T-helper 2 cell treated with Interferon-gamma antibody and Interleukin-4, amounts not matched to agents 5 μg/mL and 100 μg/mL, for 36 hours (primary cell): ENCODE data around the gene CIDEB.
"Not testable (repeated sequence)": the region's sequence is repeated elsewhere in the genome, so short reads cannot be mapped to it uniquely, and the experiment has no call there.

Experiments
- DNase-seq: peaks from one replicate; pipeline ENCODE4 v3.0.0; 2021; ENCODE audit warnings: low spot score
- H3K27ac Mint-ChIP-seq: one replicate; pipeline ENCODE4 v1.8.0; 2021; ENCODE audit warnings: mild to moderate bottlenecking, mixed read lengths
- H3K27me3 Mint-ChIP-seq: one replicate; pipeline ENCODE4 v1.8.0; 2021; ENCODE audit warnings: low read depth, mixed read lengths
- H3K36me3 Mint-ChIP-seq: one replicate; pipeline ENCODE4 v1.8.0; 2021; ENCODE audit warnings: low read depth, mixed read lengths
- H3K4me1 Mint-ChIP-seq: one replicate; pipeline ENCODE4 v1.8.0; 2021; ENCODE audit warnings: low read depth, mixed read lengths
- H3K4me3 Mint-ChIP-seq: one replicate; pipeline ENCODE4 v1.8.0; 2022; ENCODE audit warnings: mild to moderate bottlenecking, moderate library complexity, mixed read lengths
- H3K9me3 Mint-ChIP-seq: one replicate; pipeline ENCODE4 v1.8.0; 2021; ENCODE audit warnings: mixed read lengths

Gene CIDEB, protein sequence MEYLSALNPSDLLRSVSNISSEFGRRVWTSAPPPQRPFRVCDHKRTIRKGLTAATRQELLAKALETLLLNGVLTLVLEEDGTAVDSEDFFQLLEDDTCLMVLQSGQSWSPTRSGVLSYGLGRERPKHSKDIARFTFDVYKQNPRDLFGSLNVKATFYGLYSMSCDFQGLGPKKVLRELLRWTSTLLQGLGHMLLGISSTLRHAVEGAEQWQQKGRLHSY

DNA sequence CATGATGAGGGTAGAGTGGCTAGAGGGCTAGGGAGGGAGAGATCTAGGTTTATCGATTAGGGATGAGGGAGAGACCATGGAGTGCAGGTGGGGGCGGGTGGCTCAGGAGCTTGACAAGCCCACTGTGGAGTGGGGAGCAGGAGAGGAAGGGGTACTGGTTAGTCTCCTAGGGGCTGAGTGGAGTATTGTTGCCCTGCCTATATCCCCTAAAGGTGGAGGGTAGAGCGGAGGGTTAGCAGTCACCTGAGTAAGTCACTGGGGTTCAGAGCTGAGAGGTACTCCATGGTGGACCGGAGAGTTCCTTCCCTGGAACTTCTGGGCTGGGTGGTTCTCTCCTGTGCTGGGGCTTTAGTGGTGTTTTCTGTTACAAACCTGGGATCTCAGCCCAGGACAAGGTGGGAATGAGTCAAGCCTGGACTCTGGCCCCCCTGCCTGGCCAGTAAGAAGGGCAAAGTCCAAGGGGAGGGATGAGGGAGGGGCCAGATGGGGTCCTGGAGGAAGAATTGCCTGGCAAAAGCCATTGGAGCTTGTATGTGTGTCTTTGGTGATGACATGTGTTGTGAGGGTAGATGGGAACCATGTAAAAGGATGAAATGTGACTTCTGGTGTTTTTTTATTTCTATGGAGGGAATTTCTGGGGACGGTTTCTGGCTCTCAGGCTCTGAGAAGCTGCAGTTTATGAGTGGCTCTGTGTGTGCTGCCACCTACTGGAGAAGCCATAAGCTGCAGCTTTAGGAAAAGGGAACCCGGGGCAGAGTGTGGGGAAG is at the start of gene CIDEB:
Gene CIDEB, minus strand, starts transcription at position 403 of the 767 bp plus-strand sequence. Its CDS starts 119 bp downstream, at position 284.
- Mint-ChIP-seq H3K4me3 (no peak within 1 kb of the TSS), H3K27me3 (no peaks in the 10 kb centered on the region), H3K9me3 (no peaks in the 10 kb centered on the region), H3K27ac (peak within 1 kb of the TSS; percentile 66), H3K36me3 (peaks cover 64% of the 10 kb centered on the region), H3K4me1 (peaks cover 34% of the 10 kb centered on the region)
- peak; percentile 48 for DNase-seq

DNA sequence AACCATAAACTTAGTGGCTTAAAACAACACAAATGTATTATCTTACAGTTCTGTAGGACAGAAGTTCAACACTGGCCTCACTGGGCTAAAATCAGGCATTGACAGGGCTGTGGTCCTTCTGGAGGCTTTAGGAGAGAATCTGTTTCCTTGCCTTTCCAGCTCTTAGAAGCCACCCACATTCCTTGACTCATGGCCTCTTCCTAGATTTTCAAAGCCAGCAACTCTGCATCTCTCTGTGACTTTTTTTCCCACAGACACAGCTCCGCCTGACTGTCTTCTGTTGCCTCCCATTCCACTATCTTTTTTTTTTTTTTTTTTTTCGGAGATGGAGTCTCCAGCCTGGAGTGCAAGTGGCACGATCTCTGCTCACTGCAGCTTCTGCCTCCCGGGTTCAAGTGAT is 48.4 kb upstream of the CIDEB start:
- Mint-ChIP-seq H3K4me3 (no peak overlapping the region), H3K9me3 (no peaks in the 10 kb centered on the region), H3K27me3 (peaks cover 40% of the 10 kb centered on the region), H3K36me3 (no peaks in the 10 kb centered on the region), H3K4me1 (no peaks in the 10 kb centered on the region), H3K27ac (no peak overlapping the region)
- DNase-seq = no peak

DNA sequence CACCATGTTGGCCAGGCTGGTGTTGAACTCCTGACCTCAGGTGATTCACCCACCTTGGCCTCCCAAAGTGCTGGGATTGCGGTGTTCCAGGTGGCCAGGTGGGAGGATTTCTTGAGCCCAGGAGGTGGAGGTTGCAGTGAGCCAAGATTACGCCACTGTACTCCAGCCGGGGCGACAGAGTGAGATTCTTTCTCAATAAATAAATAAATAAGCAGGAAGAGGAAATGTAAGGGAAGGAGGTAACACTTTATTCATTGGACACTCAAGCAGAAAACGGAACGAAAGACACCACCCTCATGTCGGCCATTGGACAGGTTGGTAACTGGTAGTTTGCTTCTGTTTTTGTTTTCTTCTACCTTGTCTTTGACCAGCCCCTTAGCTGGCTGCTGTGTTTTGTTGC is 47.2 kb upstream of the CIDEB start:
- Mint-ChIP-seq H3K4me3 (no peak overlapping the region), H3K27ac (no peak overlapping the region), H3K27me3 (peaks cover 41% of the 10 kb centered on the region), H3K4me1 (no peaks in the 10 kb centered on the region), H3K36me3 (no peaks in the 10 kb centered on the region), H3K9me3 (no peaks in the 10 kb centered on the region)
- no peak for DNase-seq

DNA sequence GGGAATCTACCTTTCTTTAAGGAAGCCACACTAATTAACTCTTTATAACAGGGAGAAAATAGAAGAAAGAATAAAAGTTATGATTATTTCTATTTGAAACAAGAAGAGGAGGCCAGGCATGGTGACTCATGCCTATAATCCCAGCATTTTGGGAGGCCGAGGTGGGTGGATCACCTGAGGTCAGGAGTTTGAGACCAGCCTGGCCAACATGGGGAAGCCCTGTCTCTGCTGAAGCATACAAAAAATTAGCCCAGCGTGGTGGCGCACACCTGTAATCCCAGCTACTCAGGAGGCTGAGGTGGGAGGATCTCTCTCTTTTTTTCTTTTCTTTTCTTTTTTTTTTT is 46.7 kb upstream of the CIDEB start:
- not testable (repeated sequence) for H3K27ac Mint-ChIP-seq, H3K4me3 Mint-ChIP-seq, DNase-seq, H3K36me3 Mint-ChIP-seq, H3K9me3 Mint-ChIP-seq, H3K4me1 Mint-ChIP-seq
- peaks cover 41% of the 10 kb centered on the region for H3K27me3 Mint-ChIP-seq

DNA sequence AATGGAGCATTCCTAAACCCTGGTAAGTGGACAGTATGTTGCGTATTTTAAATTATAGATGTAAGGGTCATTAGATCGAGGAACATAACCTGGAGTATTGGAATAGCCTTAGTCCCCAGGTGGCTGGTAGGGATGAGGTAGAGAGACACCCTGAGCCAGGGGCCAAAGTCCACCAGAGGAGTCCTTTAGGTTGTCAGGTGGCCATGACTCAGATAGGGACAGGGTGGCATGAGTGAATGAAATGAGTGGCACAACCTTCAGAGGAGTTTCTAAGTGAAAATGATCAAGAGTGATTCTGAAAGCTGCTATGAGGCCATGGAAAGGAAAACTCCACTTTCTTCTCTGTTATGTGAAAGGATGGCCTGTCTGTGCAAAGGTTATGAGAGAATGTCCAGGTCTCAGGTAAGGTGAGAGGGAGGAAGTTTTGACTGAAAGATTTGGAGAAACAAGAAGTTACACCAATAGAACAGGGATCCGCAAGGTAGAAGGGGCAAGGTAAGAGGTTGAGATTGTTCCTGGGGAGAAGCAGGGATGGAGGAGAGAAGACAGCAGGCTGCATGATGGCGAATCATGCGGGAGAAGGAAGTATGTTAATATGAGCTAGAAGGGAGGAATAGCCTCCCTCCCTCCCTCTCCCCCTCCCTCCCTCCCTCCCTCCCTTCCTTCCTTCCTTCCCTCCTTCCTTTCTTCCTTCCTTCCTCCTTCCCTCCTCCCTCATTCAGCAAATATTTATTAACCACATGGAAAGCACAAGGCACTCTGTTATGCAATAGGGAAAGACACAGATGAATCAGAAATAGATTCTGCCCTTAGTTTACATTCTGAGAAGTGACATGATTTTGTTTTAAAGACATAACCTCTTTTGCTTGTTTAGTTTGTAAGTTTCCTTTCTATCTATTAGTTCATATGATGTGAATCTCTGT is 46.0 kb upstream of the CIDEB start:
- H3K27ac Mint-ChIP-seq = no peak overlapping the region
- peaks cover 47% of the 10 kb centered on the region for H3K27me3 Mint-ChIP-seq
- no peak overlapping the region for H3K4me3 Mint-ChIP-seq
- no peaks in the 10 kb centered on the region for H3K9me3 Mint-ChIP-seq
- no peak for DNase-seq
- H3K4me1 Mint-ChIP-seq = no peaks in the 10 kb centered on the region
- H3K36me3 Mint-ChIP-seq = no peaks in the 10 kb centered on the region

DNA sequence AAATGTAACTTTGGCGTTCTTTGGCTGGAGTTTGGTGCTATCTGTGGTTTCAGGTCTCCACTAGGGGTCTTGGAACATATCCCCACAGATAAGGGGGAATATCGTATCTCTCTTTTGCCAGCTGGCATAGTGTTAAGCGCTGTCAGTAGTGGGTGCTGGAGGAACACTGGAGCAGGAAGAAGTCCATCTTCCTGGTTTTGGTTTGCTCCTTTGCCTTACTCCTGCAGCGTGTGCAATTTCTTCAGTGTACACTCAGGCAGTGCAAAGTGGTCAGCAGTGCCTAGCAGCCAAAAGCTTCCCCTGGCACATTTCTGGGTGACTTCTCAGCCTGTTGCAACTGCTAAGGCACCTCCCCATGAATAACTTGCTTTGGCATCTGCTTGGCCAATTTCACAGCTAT is 43.7 kb upstream of the CIDEB start:
- Mint-ChIP-seq H3K27me3 (peaks cover 49% of the 10 kb centered on the region), H3K4me3 (no peak overlapping the region), H3K27ac (no peak overlapping the region), H3K4me1 (no peaks in the 10 kb centered on the region), H3K9me3 (no peaks in the 10 kb centered on the region), H3K36me3 (no peaks in the 10 kb centered on the region)
- DNase-seq = no peak

DNA sequence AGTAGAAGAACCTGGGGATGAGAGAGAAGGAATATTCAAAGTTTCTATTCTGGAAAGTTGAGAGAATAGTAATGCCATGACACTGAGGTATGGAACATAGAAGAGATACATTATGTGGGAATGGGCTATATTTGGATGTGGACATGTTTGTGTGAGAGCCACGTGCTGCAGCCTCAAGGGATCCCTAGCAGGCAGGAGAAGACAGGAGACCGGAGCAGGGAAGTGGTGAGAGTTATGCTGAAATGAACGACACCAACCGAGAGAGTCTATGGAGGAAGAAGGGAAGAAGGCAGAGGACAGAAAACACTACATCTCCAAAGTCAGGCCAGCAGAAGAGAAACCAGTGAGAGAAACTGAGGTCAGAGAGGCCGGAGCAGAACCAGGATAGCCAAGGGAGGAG is 42.0 kb upstream of the CIDEB start:
- H3K27ac Mint-ChIP-seq = no peak overlapping the region
- DNase-seq = no peak
- H3K9me3 Mint-ChIP-seq = no peaks in the 10 kb centered on the region
- no peak overlapping the region for H3K4me3 Mint-ChIP-seq
- H3K27me3 Mint-ChIP-seq = peaks cover 53% of the 10 kb centered on the region
- no peaks in the 10 kb centered on the region for H3K4me1 Mint-ChIP-seq
- no peaks in the 10 kb centered on the region for H3K36me3 Mint-ChIP-seq

DNA sequence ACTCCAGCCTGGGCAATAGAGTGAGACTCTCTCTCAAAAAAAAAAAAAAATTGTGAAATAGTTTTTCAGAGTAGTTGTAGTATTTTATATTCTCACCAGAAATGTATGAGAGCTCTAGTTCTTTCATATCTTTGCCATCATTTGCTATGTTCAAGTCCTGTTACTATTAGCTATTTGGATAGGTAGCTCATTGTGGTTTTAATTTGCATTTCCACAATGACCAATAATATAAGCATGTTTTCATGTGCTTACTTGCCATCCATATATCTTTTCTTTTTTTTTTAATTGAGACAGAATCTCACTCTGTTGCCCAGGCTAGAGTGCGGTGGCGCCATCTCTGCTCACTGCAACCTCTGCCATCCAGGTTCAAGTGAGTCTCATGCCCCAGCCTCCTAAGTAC is 40.4 kb upstream of the CIDEB start:
- H3K27me3 Mint-ChIP-seq = peaks cover 53% of the 10 kb centered on the region
- no peaks in the 10 kb centered on the region for H3K9me3 Mint-ChIP-seq
- no peaks in the 10 kb centered on the region for H3K4me1 Mint-ChIP-seq
- H3K36me3 Mint-ChIP-seq = no peaks in the 10 kb centered on the region
- no peak for DNase-seq
- H3K27ac Mint-ChIP-seq = no peak overlapping the region
- no peak overlapping the region for H3K4me3 Mint-ChIP-seq

DNA sequence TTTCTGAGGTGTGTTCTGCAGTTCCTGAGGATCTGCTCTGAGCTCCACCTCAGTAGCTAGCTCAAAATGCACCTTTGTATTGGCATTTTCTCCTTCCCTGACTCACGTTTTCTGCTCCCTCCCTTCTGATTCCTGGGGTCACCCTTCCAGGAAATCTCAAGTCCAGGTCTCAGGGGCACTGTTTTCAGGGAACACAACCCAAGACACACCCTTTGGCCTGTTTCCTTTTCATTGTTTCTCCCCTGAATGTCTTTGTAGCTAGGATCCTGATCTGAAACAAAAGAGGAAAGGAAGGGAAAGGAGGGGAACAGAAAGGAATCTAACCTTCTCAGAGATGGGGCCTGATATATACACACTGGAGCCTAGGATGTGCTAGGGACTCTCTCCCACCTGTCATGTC is 39.4 kb upstream of the CIDEB start:
- Mint-ChIP-seq H3K27ac (no peak overlapping the region), H3K4me1 (no peaks in the 10 kb centered on the region), H3K4me3 (no peak overlapping the region), H3K36me3 (no peaks in the 10 kb centered on the region), H3K27me3 (peaks cover 57% of the 10 kb centered on the region), H3K9me3 (no peaks in the 10 kb centered on the region)
- no peak for DNase-seq

DNA sequence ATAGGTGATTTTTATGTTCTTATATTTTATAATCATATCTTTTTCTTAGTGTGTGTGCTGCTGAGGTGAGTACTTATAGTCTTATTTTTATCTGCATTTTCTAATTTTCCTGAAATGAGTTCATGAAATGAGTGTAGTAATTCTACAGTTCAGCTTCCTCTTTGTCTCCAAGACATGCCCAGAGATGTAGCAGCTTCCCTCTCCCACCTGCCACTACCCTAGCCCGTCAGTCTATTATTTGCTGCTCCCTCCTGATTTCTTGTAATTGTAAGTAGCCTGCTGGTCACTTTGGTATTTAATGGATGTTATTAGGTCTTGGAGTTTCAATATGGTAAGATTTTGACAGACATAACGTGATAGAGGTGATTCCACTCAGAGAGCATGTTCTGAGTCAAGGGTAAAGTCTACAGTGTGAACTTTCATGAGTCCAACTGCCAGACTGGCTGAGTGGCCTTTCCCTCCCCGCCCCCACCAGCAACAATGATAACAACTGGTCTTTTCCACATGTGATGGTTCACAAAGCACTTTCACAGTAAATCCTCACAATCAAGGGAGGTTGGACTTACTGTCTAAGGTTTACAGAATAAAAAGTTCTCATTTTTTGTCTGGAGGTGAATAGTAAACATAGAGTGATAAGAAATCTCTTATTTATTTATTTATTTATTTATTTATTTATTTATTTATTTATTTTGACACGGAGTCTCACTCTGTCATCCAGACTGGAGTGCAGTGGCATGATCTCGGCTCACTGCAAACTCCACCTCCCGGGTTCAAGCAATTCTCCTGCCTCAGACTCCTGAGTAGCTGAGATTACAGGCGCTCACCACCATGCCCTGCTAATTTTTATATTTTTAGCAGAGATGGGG is 36.3 kb upstream of the CIDEB start:
- Mint-ChIP-seq H3K4me1 (peaks cover 7% of the 10 kb centered on the region), H3K4me3 (no peak overlapping the region), H3K27me3 (peaks cover 35% of the 10 kb centered on the region), H3K9me3 (no peaks in the 10 kb centered on the region), H3K36me3 (no peaks in the 10 kb centered on the region), H3K27ac (no peak overlapping the region)
- DNase-seq = no peak

DNA sequence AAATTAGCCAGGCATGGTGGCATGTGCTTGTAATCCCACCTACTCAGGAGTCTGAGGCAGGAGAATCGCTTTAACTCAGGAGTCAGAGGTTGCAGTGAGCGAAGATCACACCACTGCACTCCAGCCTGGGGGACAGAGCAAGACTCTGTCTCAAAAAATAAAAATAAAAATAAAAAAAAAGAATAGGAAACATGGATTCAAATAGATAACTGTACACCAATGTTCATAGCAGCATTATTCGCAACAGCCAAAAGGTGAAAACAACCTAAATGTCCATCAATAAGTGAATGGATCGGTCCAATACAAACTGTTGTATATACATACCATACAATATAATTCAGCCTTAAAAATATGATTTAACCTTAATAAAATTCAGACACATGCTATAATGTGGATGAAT is 35.1 kb upstream of the CIDEB start:
- Mint-ChIP-seq H3K36me3 (peaks cover 7% of the 10 kb centered on the region), H3K4me1 (peaks cover 10% of the 10 kb centered on the region), H3K4me3 (no peak overlapping the region), H3K9me3 (no peaks in the 10 kb centered on the region), H3K27ac (no peak overlapping the region), H3K27me3 (peaks cover 32% of the 10 kb centered on the region)
- DNase-seq = no peak

DNA sequence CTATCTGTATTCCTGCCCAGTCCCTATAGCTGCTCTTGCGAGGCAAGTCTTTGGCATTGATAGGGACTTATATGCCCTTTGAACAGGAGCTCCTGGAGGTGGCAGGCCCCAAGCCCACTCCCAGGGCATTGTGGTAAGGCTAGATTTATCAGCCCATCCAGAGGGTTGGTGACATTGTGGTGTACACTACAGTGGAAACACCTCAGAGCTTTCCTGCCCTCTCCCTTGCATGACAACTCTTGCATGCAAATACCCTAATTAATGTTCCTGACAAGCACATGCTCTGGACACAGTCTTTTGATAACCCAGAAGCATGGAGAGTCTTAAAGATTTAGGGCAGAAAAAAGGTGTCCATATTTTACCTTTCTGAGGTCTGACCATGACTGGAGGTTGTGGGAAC is 32.8 kb upstream of the CIDEB start:
- Mint-ChIP-seq H3K27ac (no peak overlapping the region), H3K9me3 (no peaks in the 10 kb centered on the region), H3K4me1 (peaks cover 20% of the 10 kb centered on the region), H3K36me3 (peaks cover 27% of the 10 kb centered on the region), H3K27me3 (peaks cover 28% of the 10 kb centered on the region), H3K4me3 (no peak overlapping the region)
- no peak for DNase-seq

DNA sequence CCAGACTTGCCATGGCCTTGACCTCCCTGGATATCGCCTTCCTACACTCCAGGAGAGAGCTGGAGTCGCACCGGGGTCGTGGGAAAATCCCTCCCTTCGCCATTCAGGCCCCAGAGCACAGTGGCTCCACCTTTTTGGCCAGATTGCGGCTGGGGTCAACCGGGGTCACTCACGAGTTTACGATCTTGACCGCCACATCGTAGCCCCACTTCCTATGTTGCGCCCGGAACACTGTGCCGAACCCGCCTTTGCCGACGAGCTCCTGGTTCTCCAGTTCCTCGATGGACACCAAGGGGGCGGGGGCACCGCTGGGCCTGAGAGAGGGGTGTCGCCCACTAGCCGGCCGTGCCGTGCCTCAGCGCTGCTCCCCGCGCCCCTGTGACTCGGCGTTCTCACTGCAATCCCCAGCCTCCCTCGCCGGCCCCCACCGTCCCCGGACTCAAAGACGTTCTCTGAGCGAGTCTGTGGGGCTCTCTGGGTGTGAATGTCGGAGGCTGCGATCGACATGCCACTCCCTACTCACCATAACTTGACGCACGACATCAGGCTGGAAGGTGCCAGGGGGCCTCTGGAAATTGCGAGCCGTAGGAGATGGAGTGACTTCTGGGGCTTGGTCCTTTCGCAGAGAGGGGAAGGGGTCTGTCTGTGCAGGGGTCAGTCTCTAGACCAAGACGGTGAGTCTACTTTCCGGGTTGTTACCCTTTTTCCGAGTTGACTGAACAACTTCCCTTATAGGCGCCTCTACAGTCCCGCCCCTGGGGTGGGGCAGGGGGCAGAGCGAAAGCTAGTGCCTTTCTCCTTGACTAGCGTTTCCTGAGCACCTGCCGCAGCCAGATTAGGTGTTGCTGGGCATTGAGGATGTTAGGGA is 31.7 kb upstream of the CIDEB start, which contains the start of gene RIPK3:
Gene RIPK3, minus strand, starts transcription at position 708 of the 868 bp plus-strand sequence. Its CDS starts 165 bp downstream, at position 543.
- peaks cover 34% of the 10 kb centered on the region for H3K27me3 Mint-ChIP-seq
- peaks cover 25% of the 10 kb centered on the region for H3K4me1 Mint-ChIP-seq
- H3K36me3 Mint-ChIP-seq = peaks cover 33% of the 10 kb centered on the region
- DNase-seq = peak; percentile 64
- H3K4me3 Mint-ChIP-seq = peak within 1 kb of the TSS; percentile 96
- H3K9me3 Mint-ChIP-seq = no peaks in the 10 kb centered on the region
- H3K27ac Mint-ChIP-seq = peak within 1 kb of the TSS; percentile 86
